NCI-H446 (cell line): Measurements from ENCODE around the gene RBMY1E.
"Not testable (repeated sequence)": the region's sequence is repeated elsewhere in the genome, so short reads cannot be mapped to it uniquely, and the experiment has no call there.

Source experiments
- DNase-seq, 2 experiments: peaks; one replicate each; lab custom pipeline; 2025; lab: John Stamatoyannopoulos, UW

RBMY1E gene

GRCh38 chrY:21917932-21918331 is at the start of gene RBMY1E:
Gene RBMY1E (minus strand): TSS chrY:21918032. CDS start chrY:21916054, 1,978 bp downstream.
- not testable (repeated sequence) for DNase-seq

- not testable (repeated sequence) for DNase-seq
Measured at GRCh38 chrY:21894426-21894825, 23.4 kb downstream of the RBMY1E start, which contains the start of gene RBMY1D. Gene RBMY1D (minus strand): TSS chrY:21894526. CDS start chrY:21892513, 2,013 bp downstream.

- DNase-seq, result not testable (repeated sequence)
Measured at GRCh38 chrY:21869407-21870076, 48.3 kb downstream of the RBMY1E start.
